ENCODE data around the gene KIAA0930. TPM values are rescaled to one million over a fixed set of nuclear protein-coding genes. Genes with fewer than 3 reads are reported as not detected.
A peak's percentile ranks its signal among the peaks of the same experiment; 100 is the strongest.

KIAA0930 gene
- total and polyA plus RNA-seq, 2 of the 4 experiments (the other 2 are of a cell fraction) = 25.3 to 34.1 TPM

DNA sequence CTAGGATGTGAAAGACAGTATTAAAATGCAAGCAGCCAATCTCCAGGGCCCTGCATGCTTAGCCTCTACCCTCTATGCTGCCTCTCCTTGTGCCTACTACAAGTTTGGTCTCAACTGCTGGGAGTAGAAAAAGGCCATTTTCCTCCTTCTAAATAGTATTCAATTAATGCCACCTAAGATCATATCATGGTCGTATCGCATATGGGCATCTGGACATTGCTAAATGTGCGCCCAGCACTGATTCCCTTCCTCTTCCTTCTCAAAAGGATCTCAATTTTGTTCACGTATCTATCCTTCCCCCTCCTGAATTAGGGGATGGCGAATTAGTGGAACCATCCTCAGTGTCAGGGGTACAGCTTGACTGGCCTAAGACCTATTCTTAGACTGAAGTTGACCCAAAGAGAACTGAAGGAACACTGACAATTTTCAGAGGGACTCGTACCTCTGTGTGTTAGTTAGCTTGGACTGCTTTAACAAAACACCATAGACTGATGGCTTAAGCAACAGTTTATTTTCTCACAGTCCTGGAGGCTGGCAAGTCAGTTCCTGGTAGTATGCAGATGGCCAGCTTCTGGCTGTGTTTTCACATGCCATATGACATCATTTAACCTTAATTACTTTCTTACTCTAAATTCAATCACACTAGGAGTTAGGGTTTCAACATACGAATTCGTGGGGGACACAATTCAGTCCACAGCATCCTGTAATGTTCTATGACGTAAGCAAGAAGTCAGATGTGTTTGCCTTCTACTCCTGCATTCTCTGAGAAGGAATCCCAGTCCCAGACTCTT is 85.4 kb downstream of the KIAA0930 start (continued):
- TF ChIP-seq, protein P1, sequence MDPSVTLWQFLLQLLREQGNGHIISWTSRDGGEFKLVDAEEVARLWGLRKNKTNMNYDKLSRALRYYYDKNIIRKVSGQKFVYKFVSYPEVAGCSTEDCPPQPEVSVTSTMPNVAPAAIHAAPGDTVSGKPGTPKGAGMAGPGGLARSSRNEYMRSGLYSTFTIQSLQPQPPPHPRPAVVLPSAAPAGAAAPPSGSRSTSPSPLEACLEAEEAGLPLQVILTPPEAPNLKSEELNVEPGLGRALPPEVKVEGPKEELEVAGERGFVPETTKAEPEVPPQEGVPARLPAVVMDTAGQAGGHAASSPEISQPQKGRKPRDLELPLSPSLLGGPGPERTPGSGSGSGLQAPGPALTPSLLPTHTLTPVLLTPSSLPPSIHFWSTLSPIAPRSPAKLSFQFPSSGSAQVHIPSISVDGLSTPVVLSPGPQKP (IDR thresholded peaks at IDR 0.05; ENCODE audit: borderline replicate concordance, low read depth, low read length) = no peak
- no peak for TF ChIP-seq CEBPB (IDR thresholded peaks at IDR 0.05; ENCODE audit: low read depth, low read length)

DNA sequence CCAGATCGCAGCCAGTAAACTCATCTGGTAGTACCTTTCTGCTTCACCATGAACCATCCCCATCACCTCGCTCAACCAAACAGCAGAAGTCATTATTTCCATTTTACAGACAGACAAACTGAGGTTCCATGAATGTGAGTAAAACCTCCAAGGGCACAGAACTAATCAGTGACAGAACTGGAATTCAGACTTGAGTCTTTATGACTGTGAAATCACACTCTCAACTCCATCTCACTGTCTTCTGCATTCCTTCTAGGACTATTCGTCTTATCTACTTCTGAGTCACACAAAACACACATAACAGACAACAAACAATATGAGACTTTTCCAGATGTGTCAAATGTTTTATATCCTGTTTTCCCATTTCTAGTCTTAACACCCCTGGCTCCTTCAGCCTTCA is 86.3 kb downstream of the KIAA0930 start:
- Histone ChIP-seq H2BK5ac (ENCODE audit: low read depth, low read length, poor library complexity, severe bottlenecking) (peak overlapping the region; percentile 15), H2AK9ac (replicated peaks; ENCODE audit: low read depth, low read length, poor library complexity) (no peak overlapping the region), H2BK20ac (ENCODE audit: low read depth, low read length) (no peak overlapping the region), H3K9me1 (ENCODE audit: insufficient read depth, low read length) (peaks cover 21% of the 10 kb centered on the region), H4K91ac (ENCODE audit: insufficient read depth, low read depth, low read length) (no peak overlapping the region), H4K5ac (ENCODE audit: low read depth, low read length) (no peak overlapping the region), H2AFZ (replicated peaks; ENCODE audit: low read length, poor library complexity) (no peak overlapping the region), H3K36me3 (ENCODE audit: control insufficient read depth, insufficient read depth, low read length) (peaks cover 13% of the 10 kb centered on the region), H3K4me3 (ENCODE audit: insufficient read depth, low read depth, low read length) (no peak overlapping the region), H3K56ac (ENCODE audit: extremely low read depth, insufficient read depth, low read length) (no peak overlapping the region), H4K20me1 (ENCODE audit: insufficient read depth, low read length) (no peaks in the 10 kb centered on the region; the same call in 1 of the 2 replicates), H3K9ac (ENCODE audit: low read depth, low read length) (no peak overlapping the region), H2BK15ac (ENCODE audit: low read depth, low read length) (no peak overlapping the region), H3K23ac (ENCODE audit: low read depth, low read length) (peak overlapping the region; percentile 2; the same call in 1 of the 2 replicates), H3K14ac (replicated peaks; ENCODE audit: low read depth, low read length) (0 out of 2 replicates have a peak overlapping the region, but pooled peaks have one; percentile 14), H2AK5ac (ENCODE audit: low read depth, low read length) (no peak overlapping the region), H3K18ac (ENCODE audit: low read depth, low read length) (peak overlapping the region; percentile 14; the same call in 1 of the 2 replicates), H4K8ac (ENCODE audit: low read depth in 2 of 2, low read length in 2 of 2) (no peak overlapping the region), H3K79me1 (ENCODE audit: low read depth in 1 of 2, low read length in 2 of 2) (peaks cover 33 to 73% of the 10 kb centered on the region in 2 experiments), H2BK120ac (ENCODE audit: low read depth, low read length) (no peak overlapping the region), H3K4me2 (ENCODE audit: low read depth, low read length) (no peak overlapping the region; the same call in 1 of the 2 replicates), H3K27ac (ENCODE audit: insufficient read depth, low read length) (no peak overlapping the region), H3K4me1 (ENCODE audit: control insufficient read depth, insufficient read depth, low read length) (peaks cover 19% of the 10 kb centered on the region), H3K9me3 (ENCODE audit: control insufficient read depth, insufficient read depth, low read length) (no peaks in the 10 kb centered on the region), H3K27me3 (ENCODE audit: control insufficient read depth, insufficient read depth, low read length) (no peaks in the 10 kb centered on the region), H3K4ac (ENCODE audit: low read depth, low read length) (no peak overlapping the region)
- ChIA-PET CTCF (no interaction called here), POLR2A (ENCODE audit: unreplicated experiment) (no interaction called here)
- ATAC-seq (ENCODE audit: low read depth) (peak; percentile 36), DNase-seq (peak; percentile 67)
- TF ChIP-seq, protein P2, sequence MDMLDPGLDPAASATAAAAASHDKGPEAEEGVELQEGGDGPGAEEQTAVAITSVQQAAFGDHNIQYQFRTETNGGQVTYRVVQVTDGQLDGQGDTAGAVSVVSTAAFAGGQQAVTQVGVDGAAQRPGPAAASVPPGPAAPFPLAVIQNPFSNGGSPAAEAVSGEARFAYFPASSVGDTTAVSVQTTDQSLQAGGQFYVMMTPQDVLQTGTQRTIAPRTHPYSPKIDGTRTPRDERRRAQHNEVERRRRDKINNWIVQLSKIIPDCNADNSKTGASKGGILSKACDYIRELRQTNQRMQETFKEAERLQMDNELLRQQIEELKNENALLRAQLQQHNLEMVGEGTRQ (IDR thresholded peaks at IDR 0.05; ENCODE audit: low read depth, low read length) = no peak
- TF ChIP-seq CEBPB (IDR thresholded peaks at IDR 0.05; ENCODE audit: low read depth, low read length) (no peak), FOS (IDR thresholded peaks at IDR 0.05; ENCODE audit: low read depth, low read length) (peak; percentile 47; the same call in 1 of the 2 replicates), CHD1 (IDR thresholded peaks at IDR 0.05; ENCODE audit: low read depth, low read length) (no peak), RCOR1 (IDR thresholded peaks at IDR 0.05; ENCODE audit: insufficient replicate concordance, low read length) (peak; percentile 99), MXI1 (IDR thresholded peaks at IDR 0.05; ENCODE audit: borderline replicate concordance, low read depth, low read length) (no peak), BHLHE40 (IDR thresholded peaks at IDR 0.05; ENCODE audit: low read depth, low read length) (no peak; the same call in 1 of the 2 replicates), RAD21 (IDR thresholded peaks at IDR 0.05; ENCODE audit: low read length) (no peak), MAFK (IDR thresholded peaks at IDR 0.05; ENCODE audit: low read depth, low read length) (no peak)
- TF ChIP-seq, protein P3, sequence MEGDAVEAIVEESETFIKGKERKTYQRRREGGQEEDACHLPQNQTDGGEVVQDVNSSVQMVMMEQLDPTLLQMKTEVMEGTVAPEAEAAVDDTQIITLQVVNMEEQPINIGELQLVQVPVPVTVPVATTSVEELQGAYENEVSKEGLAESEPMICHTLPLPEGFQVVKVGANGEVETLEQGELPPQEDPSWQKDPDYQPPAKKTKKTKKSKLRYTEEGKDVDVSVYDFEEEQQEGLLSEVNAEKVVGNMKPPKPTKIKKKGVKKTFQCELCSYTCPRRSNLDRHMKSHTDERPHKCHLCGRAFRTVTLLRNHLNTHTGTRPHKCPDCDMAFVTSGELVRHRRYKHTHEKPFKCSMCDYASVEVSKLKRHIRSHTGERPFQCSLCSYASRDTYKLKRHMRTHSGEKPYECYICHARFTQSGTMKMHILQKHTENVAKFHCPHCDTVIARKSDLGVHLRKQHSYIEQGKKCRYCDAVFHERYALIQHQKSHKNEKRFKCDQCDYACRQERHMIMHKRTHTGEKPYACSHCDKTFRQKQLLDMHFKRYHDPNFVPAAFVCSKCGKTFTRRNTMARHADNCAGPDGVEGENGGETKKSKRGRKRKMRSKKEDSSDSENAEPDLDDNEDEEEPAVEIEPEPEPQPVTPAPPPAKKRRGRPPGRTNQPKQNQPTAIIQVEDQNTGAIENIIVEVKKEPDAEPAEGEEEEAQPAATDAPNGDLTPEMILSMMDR (conservative IDR thresholded peaks at IDR 0.05; ENCODE audit: low read depth, low read length) = no peak
- intact Hi-C loops (cut with micrococcal nuclease) (no loop called here), in situ Hi-C loops (cut with MboI; ENCODE audit: low sequenced_read_pairs) (no loop called here), dilution Hi-C loops (cut with HindIII; ENCODE audit: low sequenced_read_pairs, unreplicated experiment) (no loop called here)
- 86% methylated on average over 3 of the region's 3 CpGs; no CpG with 5 or more reads in 1 of the 2 experiments for WGBS, 2 experiments (ENCODE audit: extremely low coverage in 2 of 2, insufficient read length in 1 of 2)
- BruUV-seq (replicated peaks) = no TSS peak
